H54 (cell line): ENCODE measurements around the gene LVRN.
"Not testable (repeated sequence)": the region's sequence is repeated elsewhere in the genome, so short reads cannot be mapped to it uniquely, and the experiment has no call there.

Experiments
- DNase-seq: peaks from one replicate; pipeline ENCODE4 v3.0.0; 2011; ENCODE audit warnings: low spot score, mixed read lengths; ENCODE audit not compliant: insufficient read length
- FAIRE-seq: peaks from 3 replicates; lab custom pipeline; 2011; peaks lifted over from hg19 to GRCh38; lab: Jason Lieb, UNC
- POLR2A ChIP-seq: IDR thresholded peaks from 2 replicates; pipeline ENCODE4 v1.6.1; 2011; ENCODE audit warnings: low read depth, mild to moderate bottlenecking, low read length

Gene LVRN

GRCh38 chr5:115962239-115962564 lies at the start of gene LVRN:
Gene LVRN, plus strand, starts transcription at chr5:115962475. Its CDS starts 143 bp downstream, at chr5:115962618.
- FAIRE-seq (no peak), DNase-seq (no peak)
- TF ChIP-seq POLR2A = no peak

GRCh38 chr5:115913623-115914400 lies 48.5 kb upstream of the LVRN start:
- not testable (repeated sequence) for DNase-seq
- peak; percentile 86 for FAIRE-seq

GRCh38 chr5:115920171-115920725 lies 42.0 kb upstream of the LVRN start:
- no peak for FAIRE-seq
- DNase-seq = no peak
- TF ChIP-seq POLR2A = no peak

- not testable (repeated sequence) for FAIRE-seq, DNase-seq
Observed at GRCh38 chr5:115928578-115929407, 33.5 kb upstream of the LVRN start.

- DNase-seq, FAIRE-seq: not testable (repeated sequence)
Observed at GRCh38 chr5:115930171-115930570, 32.1 kb upstream of the LVRN start.

- FAIRE-seq (no peak), DNase-seq (no peak)
- TF ChIP-seq POLR2A = no peak
Observed at GRCh38 chr5:115930630-115931337, 31.5 kb upstream of the LVRN start.

- DNase-seq (no peak), FAIRE-seq (no peak)
- TF ChIP-seq POLR2A = no peak
Observed at GRCh38 chr5:115932991-115933390, 29.3 kb upstream of the LVRN start.

- no peak for FAIRE-seq
- TF ChIP-seq POLR2A = no peak
- DNase-seq = no peak
Observed at GRCh38 chr5:115934388-115934974, 27.8 kb upstream of the LVRN start.

- TF ChIP-seq POLR2A = no peak
- DNase-seq (no peak), FAIRE-seq (no peak)
Observed at GRCh38 chr5:115936031-115936430, 26.2 kb upstream of the LVRN start.

- DNase-seq = no peak
- FAIRE-seq = no peak
- no peak for TF ChIP-seq POLR2A
Observed at GRCh38 chr5:115939059-115939458, 23.2 kb upstream of the LVRN start.

- no peak for TF ChIP-seq POLR2A
- DNase-seq (no peak), FAIRE-seq (no peak)
Observed at GRCh38 chr5:115940080-115940810, 22.0 kb upstream of the LVRN start.

GRCh38 chr5:115941051-115941675 lies 21.1 kb upstream of the LVRN start:
- FAIRE-seq (peak; percentile 88), DNase-seq (peak; percentile 55)
- TF ChIP-seq POLR2A = no peak
